Stimulated activated naive CD8-positive, alpha-beta T cell treated with anti-CD3 and anti-CD28 coated beads, Interleukin-15, Interleukin-2, amounts not matched to agents 100 ng/mL and 50 ng/mL, for 24 hours (primary cell): ENCODE results near the gene ZNF747.

Experiments used
- H3K27ac Mint-ChIP-seq: one replicate; pipeline ENCODE4 v1.8.0; 2021; ENCODE audit warnings: mild to moderate bottlenecking, mixed read lengths
- H3K27me3 Mint-ChIP-seq: one replicate; pipeline ENCODE4 v1.8.0; 2021; ENCODE audit warnings: mixed read lengths
- H3K36me3 Mint-ChIP-seq: one replicate; pipeline ENCODE4 v1.8.0; 2021; ENCODE audit warnings: low read depth, mixed read lengths
- H3K4me1 Mint-ChIP-seq: one replicate; pipeline ENCODE4 v1.8.0; 2021; ENCODE audit warnings: low read depth, mixed read lengths
- H3K4me3 Mint-ChIP-seq: one replicate; pipeline ENCODE4 v1.8.0; 2021; ENCODE audit warnings: mild to moderate bottlenecking, mixed read lengths
- H3K9me3 Mint-ChIP-seq: one replicate; pipeline ENCODE4 v1.8.0; 2021; ENCODE audit warnings: mixed read lengths

The ZNF747 gene

GRCh38 chr16:30565526-30565925, 30.9 kb upstream of the ZNF747 start:
- Mint-ChIP-seq H3K27me3 (no peaks in the 10 kb centered on the region), H3K36me3 (no peaks in the 10 kb centered on the region), H3K4me3 (no peak overlapping the region), H3K9me3 (no peaks in the 10 kb centered on the region), H3K27ac (no peak overlapping the region), H3K4me1 (peaks cover 45% of the 10 kb centered on the region)

GRCh38 chr16:30562021-30562420, 27.4 kb upstream of the ZNF747 start:
- H3K4me1 Mint-ChIP-seq = peaks cover 32% of the 10 kb centered on the region
- no peaks in the 10 kb centered on the region for H3K36me3 Mint-ChIP-seq
- H3K4me3 Mint-ChIP-seq = peak overlapping the region; percentile 79
- no peaks in the 10 kb centered on the region for H3K27me3 Mint-ChIP-seq
- no peaks in the 10 kb centered on the region for H3K9me3 Mint-ChIP-seq
- H3K27ac Mint-ChIP-seq = peak overlapping the region; percentile 76

DNA sequence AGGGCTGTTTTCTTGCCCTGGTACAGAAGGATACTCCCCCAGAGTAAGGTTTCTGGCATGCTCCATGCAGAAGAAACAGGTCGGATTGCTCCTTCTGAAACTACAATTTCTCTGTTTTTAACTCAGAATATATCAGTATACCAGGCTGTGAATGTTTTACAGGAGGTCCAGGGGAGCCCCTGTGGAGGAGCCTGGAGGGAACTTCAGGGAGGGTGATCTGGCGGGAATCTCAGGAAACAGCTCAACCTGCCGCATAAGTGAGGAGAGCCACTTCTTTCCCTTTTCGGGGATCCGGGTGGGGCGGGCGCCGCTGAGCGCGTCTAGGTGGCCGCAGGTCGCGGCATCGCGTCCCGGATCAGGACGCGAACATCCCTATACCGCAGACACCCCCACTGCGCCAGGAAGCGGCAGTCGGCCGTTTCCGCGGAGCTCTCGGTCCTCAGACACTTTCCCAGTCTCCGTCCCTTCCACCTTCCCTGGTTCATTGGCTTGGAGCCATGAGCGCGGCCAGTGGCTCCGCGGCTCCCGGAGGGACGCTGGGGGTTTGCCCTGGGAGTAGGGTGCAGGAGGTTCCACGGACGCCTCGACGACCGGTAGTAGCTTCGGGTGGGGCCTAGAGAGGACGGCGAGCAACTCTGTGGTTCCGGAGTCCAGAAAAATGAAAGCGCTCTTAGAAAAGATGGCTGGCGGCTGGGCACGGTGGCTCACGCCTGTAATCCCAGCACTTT, 26.6 kb upstream of the ZNF747 start:
- Mint-ChIP-seq H3K27ac (peak overlapping the region; percentile 76), H3K36me3 (peaks cover 2% of the 10 kb centered on the region), H3K4me1 (peaks cover 29% of the 10 kb centered on the region), H3K9me3 (no peaks in the 10 kb centered on the region), H3K4me3 (peak overlapping the region; percentile 79), H3K27me3 (no peaks in the 10 kb centered on the region)

DNA sequence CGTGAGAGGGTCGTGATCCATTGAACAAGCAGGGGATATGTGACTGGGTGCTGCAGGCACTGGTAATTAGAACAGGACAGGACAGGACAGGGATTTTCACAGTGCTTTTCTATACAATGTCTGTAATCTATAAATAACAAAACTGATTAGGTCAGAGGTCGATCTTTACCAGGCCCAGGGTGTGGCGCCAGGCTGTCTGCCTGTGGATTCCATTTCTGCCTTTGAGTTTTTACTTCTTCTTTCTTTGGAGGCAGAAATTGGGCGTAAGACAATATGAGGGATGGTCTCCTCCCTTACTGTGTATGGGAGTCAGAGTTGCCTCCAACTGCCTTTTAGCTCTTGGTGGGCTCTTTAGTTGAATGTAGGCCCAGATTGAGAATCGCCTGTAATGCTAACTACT, 25.0 kb upstream of the ZNF747 start:
- Mint-ChIP-seq H3K36me3 (peaks cover 12% of the 10 kb centered on the region), H3K9me3 (no peaks in the 10 kb centered on the region), H3K27me3 (no peaks in the 10 kb centered on the region), H3K27ac (no peak overlapping the region), H3K4me1 (peaks cover 33% of the 10 kb centered on the region), H3K4me3 (no peak overlapping the region)

GRCh38 chr16:30558789-30559377, 24.2 kb upstream of the ZNF747 start:
- Mint-ChIP-seq H3K36me3 (peaks cover 19% of the 10 kb centered on the region), H3K4me1 (peaks cover 39% of the 10 kb centered on the region), H3K4me3 (peak overlapping the region; percentile 90), H3K27ac (peak overlapping the region; percentile 91), H3K9me3 (no peaks in the 10 kb centered on the region), H3K27me3 (no peaks in the 10 kb centered on the region)

- peak within 1 kb of the TSS; percentile 91 for H3K27ac Mint-ChIP-seq
- no peaks in the 10 kb centered on the region for H3K27me3 Mint-ChIP-seq
- peak within 1 kb of the TSS; percentile 90 for H3K4me3 Mint-ChIP-seq
- peaks cover 27% of the 10 kb centered on the region for H3K36me3 Mint-ChIP-seq
- H3K4me1 Mint-ChIP-seq = peaks cover 47% of the 10 kb centered on the region
- H3K9me3 Mint-ChIP-seq = no peaks in the 10 kb centered on the region
These were observed 23.5 kb upstream of the ZNF747 start, which contains the start of gene ZNF764 for GRCh38 chr16:30557957-30558788. TSS of gene ZNF764 (minus strand) at chr16:30558374. CDS start at chr16:30558182, 192 bp downstream.

- peaks cover 52% of the 10 kb centered on the region for H3K4me1 Mint-ChIP-seq
- peaks cover 28% of the 10 kb centered on the region for H3K36me3 Mint-ChIP-seq
- H3K4me3 Mint-ChIP-seq = peak overlapping the region; percentile 90
- H3K27ac Mint-ChIP-seq = peak overlapping the region; percentile 91
- no peaks in the 10 kb centered on the region for H3K27me3 Mint-ChIP-seq
- no peaks in the 10 kb centered on the region for H3K9me3 Mint-ChIP-seq
These were observed 23.0 kb upstream of the ZNF747 start for GRCh38 chr16:30557707-30557956.

- Mint-ChIP-seq H3K4me1 (peaks cover 61% of the 10 kb centered on the region), H3K27me3 (no peaks in the 10 kb centered on the region), H3K36me3 (peaks cover 31% of the 10 kb centered on the region)
These were observed 21.4 kb upstream of the ZNF747 start for GRCh38 chr16:30556125-30556473.

DNA sequence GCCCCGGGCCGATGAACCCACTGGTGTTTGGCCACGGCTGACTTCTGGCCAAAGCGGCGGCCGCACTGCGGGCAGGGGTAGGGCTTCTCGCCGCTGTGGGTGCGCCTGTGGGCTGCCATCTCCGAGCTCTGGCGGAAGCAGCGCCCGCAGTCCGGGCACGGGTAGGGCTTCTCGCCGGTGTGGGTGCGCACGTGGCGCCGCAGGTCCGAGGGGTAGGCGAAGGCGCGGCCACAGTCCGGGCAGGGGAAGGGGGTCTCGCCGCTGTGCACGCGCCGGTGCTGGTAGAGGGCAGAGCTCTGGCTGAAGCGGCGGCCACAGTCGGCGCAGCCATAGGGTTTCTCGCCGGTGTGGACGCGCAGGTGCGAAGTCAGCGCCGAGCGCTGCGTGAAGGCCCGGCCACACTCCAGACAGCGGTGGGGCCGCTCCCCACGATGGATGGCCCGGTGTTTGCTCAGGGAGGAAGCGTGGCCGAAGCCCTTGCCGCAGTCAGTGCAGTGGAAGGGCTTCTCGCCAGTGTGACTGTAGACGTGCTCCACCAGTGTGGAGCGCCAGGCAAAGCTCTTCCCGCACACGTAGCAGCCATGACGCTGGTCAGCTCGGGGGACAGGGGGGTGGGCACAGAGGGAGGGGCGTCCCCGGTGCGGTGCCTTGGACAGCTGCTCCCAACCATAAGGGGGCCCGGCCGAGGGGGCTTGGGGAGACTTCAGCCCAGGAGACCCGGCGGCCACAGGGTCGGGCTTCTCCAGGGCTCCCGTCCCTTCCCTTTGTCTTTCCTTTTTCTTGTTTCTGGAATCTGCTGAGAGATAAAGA, 20.9 kb upstream of the ZNF747 start:
- no peak overlapping the region for H3K4me3 Mint-ChIP-seq
- H3K27me3 Mint-ChIP-seq = no peaks in the 10 kb centered on the region
- peaks cover 62% of the 10 kb centered on the region for H3K4me1 Mint-ChIP-seq
- H3K27ac Mint-ChIP-seq = peak overlapping the region; percentile 9
- no peaks in the 10 kb centered on the region for H3K9me3 Mint-ChIP-seq
- peaks cover 31% of the 10 kb centered on the region for H3K36me3 Mint-ChIP-seq

More at GRCh38 chr16:30556125-30556473, 21.4 kb upstream of the ZNF747 start:
- H3K27ac Mint-ChIP-seq = peak overlapping the region; percentile 9
- H3K4me3 Mint-ChIP-seq = peak overlapping the region; percentile 51
- no peaks in the 10 kb centered on the region for H3K9me3 Mint-ChIP-seq

DNA sequence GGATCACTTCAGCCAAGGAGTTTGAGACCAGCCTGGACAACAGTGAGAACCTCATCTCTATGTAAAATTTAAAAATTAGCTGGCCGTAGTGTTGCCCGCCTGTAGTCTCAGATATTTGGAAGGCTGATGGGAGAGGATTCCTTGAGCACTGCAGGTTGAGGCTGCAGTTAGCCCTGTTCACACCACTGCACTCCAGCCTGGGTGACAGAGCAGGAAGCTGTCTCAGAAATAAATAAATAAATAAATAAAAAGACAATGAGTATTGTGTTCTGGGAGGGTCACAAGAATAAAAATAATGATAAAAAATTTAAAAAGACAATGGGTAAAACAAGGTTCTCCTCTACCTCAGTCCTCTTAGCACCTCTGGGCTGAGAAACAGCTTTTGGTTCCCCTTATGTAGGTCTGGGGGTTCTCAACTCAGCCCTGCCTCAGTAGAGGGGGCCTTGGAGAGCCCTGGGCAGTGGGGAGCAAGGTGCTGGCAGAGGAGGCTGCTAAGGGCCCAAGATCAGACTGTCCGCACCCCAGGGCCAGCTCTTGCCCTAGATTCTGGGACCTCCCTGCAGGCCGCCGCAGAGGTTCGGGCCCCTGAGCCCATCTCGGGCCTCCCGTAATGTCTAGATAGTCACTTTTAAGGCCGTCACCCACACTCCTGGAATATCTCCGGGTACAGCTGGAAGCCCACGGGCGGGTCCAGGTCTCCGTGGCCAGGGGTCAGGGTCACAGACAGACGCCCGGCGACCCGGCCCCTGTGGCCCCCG, 20.1 kb upstream of the ZNF747 start:
- Mint-ChIP-seq H3K4me1 (peaks cover 59% of the 10 kb centered on the region), H3K36me3 (peaks cover 31% of the 10 kb centered on the region), H3K27ac (no peak overlapping the region), H3K9me3 (no peaks in the 10 kb centered on the region), H3K27me3 (no peaks in the 10 kb centered on the region), H3K4me3 (no peak overlapping the region)

GRCh38 chr16:30553393-30553899, 18.8 kb upstream of the ZNF747 start:
- Mint-ChIP-seq H3K27me3 (no peaks in the 10 kb centered on the region), H3K9me3 (no peaks in the 10 kb centered on the region), H3K4me1 (peaks cover 60% of the 10 kb centered on the region), H3K27ac (peak overlapping the region; percentile 71), H3K36me3 (peaks cover 31% of the 10 kb centered on the region), H3K4me3 (no peak overlapping the region)

DNA sequence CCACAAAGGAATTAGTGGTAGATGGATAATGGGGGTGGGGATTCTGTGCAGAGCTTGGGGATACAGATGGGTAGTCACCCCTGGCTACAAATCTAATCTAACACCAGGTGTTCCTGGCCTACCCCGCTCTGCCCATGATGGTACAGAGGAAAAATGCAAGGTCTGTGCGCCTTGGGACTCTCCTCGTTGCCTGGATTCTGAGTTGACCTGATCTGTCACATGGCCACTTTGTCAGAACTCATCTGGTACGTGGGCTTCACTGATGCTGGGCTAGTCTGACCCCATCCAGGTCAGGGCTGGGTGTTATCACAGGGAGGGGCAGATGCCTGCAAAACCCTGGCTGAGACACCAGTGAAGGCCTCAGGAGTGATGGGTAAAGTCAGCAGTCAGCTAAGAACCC, 18.3 kb upstream of the ZNF747 start:
- no peak overlapping the region for H3K4me3 Mint-ChIP-seq
- H3K27ac Mint-ChIP-seq = peak overlapping the region; percentile 71
- no peaks in the 10 kb centered on the region for H3K9me3 Mint-ChIP-seq
- no peaks in the 10 kb centered on the region for H3K27me3 Mint-ChIP-seq
- H3K36me3 Mint-ChIP-seq = peaks cover 31% of the 10 kb centered on the region
- H3K4me1 Mint-ChIP-seq = peaks cover 59% of the 10 kb centered on the region

- Mint-ChIP-seq H3K27me3 (no peaks in the 10 kb centered on the region), H3K27ac (peak overlapping the region; percentile 71), H3K9me3 (no peaks in the 10 kb centered on the region), H3K36me3 (peaks cover 31% of the 10 kb centered on the region), H3K4me1 (peaks cover 59% of the 10 kb centered on the region), H3K4me3 (peak overlapping the region; percentile 52)
These were observed 17.1 kb upstream of the ZNF747 start for GRCh38 chr16:30551781-30552180.
